NCI-H345 (cell line): ENCODE results near the gene ABHD17C.

Experiments
- DNase-seq: peaks from one replicate; lab custom pipeline; 2025; lab: John Stamatoyannopoulos, UW

ABHD17C gene

DNA sequence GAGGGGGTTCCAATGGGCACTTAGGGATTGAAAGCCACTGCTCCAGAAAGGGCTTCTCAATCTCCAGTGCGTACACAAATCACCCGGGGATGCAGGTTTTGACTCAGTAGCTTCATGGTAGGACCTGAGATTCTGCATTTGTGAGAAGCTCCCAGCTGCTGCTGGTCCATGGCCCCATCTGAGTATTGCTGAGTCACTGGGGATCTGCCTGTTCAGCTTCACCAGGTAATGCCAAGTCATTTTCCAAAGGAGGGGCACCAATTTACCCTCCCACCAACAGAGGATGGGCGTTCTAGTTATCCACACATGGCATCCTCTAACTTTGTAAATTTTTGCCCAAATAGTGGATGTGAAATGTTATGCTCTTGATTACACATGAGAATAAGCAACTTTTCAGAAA lies 71.2 kb downstream of the ABHD17C start:
- no peak for DNase-seq

- DNase-seq: no peak
Measured at GRCh38 chr15:80768158-80768557, 73.0 kb downstream of the ABHD17C start.

DNA sequence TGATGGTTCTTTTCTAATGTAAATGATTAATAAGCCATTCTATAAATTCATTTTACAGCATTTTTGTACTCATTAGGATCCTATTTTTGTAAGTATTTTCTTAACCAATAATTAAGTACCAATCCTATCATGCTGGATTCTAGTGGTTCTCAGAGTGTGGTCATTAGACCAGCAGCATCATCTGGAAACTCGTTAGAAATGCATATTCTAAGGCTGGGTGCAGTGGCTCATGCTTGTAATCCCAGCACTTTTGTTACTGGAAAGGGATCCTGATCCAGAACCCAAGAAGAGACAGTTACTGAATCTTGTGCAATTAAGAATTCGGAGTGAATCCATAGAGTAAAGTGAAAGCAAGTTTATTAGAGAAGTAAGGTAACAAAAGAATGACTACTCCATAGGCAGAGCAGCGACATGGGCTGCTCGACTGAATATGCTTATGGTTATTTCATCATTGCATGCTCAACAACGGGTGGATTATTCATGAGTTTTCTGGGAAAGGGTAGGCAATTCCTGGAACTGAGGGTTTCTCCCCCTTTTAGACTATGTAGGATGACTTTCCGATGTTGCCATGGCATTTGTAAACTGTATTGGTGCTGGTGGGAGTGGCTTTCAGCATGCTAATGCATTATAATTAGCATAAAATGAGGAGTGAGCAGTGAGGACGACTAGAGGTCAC lies 74.2 kb downstream of the ABHD17C start:
- no peak for DNase-seq

GRCh38 chr15:80769829-80770705 lies 75.0 kb downstream of the ABHD17C start:
- peak; percentile 57 for DNase-seq

- peak; percentile 49 for DNase-seq
Measured at GRCh38 chr15:80773122-80773551, 78.0 kb downstream of the ABHD17C start.

GRCh38 chr15:80773792-80774352 lies 78.8 kb downstream of the ABHD17C start:
- DNase-seq: no peak

DNA sequence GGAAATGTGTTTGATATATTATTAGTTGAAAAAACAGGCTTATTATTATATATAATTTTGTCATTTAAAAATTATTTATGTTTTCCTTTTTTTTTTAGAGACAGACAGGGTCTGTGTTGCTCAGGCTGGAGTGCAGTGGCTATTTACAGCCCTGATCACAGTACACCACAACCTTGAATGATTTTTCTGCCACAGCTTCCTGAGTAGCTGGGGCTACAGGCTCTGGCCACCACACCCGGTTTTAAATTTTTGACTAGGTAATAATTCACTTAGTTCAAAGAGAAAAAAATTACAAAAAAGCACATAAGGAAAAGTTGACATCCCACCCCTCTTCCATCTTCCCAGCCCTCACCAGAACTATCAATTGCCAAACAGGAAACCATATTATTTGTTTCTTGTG lies 79.4 kb downstream of the ABHD17C start:
- DNase-seq: no peak

- no peak for DNase-seq
Measured at GRCh38 chr15:80775338-80775737, 80.2 kb downstream of the ABHD17C start.

DNA sequence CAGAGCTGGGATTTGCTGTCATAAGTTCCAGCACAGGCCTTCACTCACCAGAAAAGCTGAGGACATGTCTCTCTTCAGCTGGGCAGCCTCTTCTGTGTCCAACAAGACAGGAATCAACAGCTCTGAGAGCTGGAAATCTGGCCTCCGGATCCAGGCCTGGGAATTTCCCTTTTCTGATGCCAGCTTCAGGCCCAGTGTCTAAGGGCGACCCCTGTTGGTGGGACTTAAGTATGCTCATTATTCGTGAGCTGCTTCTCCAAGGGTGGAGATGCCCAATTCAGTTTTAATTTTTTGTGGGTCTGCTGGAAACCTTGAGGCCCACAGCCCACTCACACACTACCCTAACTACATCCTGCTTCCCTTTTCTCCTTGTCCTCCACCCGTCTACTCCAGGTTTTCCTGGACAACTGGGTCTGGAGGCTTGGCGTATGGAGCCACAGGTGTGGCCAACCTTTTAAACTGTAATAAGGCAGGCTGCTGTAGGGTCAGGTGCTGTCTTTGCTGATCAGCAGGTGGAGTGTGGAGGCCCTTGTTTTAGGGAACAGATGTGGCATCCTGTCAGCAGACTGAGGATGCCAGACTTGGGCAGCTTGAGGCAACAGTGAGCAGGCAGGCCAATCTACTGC lies 81.4 kb downstream of the ABHD17C start:
- DNase-seq: peak; percentile 72

- DNase-seq: no peak
Measured at GRCh38 chr15:80777137-80777536, 82.0 kb downstream of the ABHD17C start.

GRCh38 chr15:80777826-80778620 lies 82.9 kb downstream of the ABHD17C start:
- no peak for DNase-seq

- DNase-seq: no peak
Measured at GRCh38 chr15:80778621-80778963, 83.5 kb downstream of the ABHD17C start.

DNA sequence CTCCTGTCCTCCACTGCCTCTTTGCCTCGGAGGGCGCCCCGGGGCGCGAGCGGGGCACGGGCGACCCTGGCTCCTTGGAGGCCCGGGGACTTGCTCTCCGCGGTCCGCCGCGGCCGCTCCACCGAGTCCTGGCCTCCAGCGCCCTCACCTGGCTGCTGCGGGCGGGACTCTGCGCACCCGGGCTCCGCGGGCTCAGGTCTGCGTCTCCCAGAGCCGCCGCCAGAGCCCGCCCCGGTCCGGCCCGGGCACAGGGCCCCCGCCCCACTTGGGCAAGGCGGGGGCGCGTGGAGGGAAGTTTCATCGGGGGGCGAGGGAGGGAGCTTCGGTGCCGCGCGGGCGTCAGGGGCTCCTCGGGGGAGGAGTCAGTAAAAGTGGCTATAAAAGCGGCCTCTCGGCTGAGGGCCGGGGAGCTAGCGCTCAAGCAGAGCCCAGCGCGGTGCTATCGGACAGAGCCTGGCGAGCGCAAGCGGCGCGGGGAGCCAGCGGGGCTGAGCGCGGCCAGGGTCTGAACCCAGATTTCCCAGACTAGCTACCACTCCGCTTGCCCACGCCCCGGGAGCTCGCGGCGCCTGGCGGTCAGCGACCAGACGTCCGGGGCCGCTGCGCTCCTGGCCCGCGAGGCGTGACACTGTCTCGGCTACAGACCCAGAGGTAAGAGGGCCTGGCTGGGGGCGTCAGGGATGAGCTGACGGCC lies 84.0 kb downstream of the ABHD17C start, which contains the start of gene CEMIP:
Gene CEMIP, plus strand, starts transcription at position 407 of the 694 bp plus-strand sequence. CDS start 94,510 bp downstream, outside the sequence.
- peak; percentile 79 for DNase-seq

- DNase-seq: peak; percentile 44
Measured at GRCh38 chr15:80779658-80780415, 84.7 kb downstream of the ABHD17C start.

GRCh38 chr15:80780416-80781221 lies 85.5 kb downstream of the ABHD17C start:
- no peak for DNase-seq

DNA sequence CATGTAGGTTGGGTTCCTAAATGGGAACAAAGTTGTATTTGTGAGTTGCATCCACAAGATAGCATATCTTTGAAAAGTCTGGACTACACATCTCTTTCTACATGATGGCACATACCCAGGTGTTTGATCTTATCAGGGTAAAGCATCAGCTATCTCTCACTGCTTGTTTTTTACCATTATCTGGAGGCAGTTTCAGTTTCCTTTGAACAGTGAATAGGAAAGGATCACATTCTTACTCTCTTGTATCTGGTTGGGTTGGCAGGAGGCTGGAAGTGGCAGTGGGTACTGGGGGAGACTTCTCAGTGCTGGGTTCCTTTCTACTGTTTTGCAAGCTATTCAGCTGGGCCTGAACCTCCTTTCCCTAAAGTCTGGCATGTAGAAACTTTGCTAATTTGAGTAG lies 88.2 kb downstream of the ABHD17C start:
- DNase-seq: no peak

GRCh38 chr15:80785335-80785734 lies 90.2 kb downstream of the ABHD17C start:
- DNase-seq: no peak

DNA sequence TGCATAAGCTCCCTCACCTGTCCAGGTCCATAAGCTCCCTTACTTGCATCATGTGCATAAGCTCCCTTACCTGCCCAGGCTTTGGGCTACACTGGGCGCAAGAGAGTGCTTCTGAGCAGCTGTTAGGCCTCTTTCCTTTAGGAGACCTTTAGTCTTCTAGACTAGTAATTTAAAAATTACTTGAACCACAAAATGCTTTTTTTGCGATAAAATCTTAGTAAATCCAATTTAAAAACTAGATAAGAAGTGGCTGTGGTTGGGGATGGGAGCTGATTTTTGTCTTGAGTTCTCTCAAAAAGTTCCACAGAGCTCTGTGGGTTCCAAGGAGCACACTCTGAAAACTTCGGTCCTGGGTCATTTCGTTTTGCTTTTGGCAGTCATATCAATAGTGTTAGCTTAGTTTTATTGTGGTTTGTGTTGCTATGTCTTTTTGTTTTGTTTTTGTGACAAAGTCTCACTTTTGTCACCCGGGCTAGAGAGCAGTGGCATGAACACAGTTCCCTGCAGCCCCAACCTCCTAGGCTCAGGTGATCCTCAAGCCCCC lies 90.8 kb downstream of the ABHD17C start:
- DNase-seq: no peak

DNA sequence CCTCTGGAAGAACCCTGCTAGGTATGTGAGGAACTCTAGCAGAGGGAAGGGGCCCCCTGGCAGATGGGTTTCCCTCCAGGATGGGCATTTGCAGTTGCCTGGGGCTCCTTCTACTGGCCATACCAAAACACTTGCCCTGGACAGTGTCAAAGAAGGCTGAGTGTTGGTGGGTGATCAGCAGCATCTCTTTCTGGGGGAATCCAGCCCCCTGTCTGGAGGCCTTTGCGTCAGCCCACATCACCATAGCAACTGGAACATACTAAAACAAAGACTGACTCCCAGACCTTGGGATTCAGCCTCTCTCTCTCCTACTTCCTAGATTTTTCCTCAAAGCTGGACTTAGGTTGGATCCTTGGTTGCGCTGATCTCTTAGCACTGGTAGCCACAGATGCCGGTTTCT lies 92.2 kb downstream of the ABHD17C start:
- no peak for DNase-seq
